Neural progenitor cell (in vitro differentiated cells): ENCODE results near the gene LRWD1.

Experiments
- CTCF ChIP-seq: fragments of 200-600 bp; sonication (generic); IDR thresholded peaks from 2 replicates; pipeline ENCODE4 v1.5.1; 2017; ENCODE audit warnings: antibody characterized with exemption, mild to moderate bottlenecking
- EZH2 ChIP-seq: fragments of 200-600 bp; sonication (generic); IDR thresholded peaks from 2 replicates; pipeline ENCODE4 v1.6.1; 2017; ENCODE audit warnings: antibody characterized with exemption, mild to moderate bottlenecking, moderate library complexity
- EZH2phosphoT487 ChIP-seq: fragments of 200-600 bp; sonication (generic); IDR thresholded peaks from 2 replicates; pipeline ENCODE4 v1.6.1; 2017; ENCODE audit warnings: antibody characterized with exemption

GRCh38 chr7:102432442-102433218 lies 32.2 kb upstream of the LRWD1 start:
- TF ChIP-seq CTCF (no peak), EZH2 (no peak), EZH2phosphoT487 (no peak)
